Stimulated activated effector memory CD8-positive, alpha-beta T cell treated with anti-CD3 and anti-CD28 coated beads, Interleukin-12 subunit alpha, Interleukin-12 subunit beta, amount 100 ng/mL, for 72 hours (primary cell): ENCODE measurements around the gene MYO5B.

Experiments used
- ATAC-seq: fragments of 150-1000 bp; cut with Tn5 transposase; 2 replicates; pipeline ENCODE4 v1.10.0; 2021
- DNase-seq, 2 donors: peaks; one replicate each; pipeline ENCODE4 v3.0.0; 2021 to 2022; ENCODE audit warnings: low spot score in 2 of 2
- H3K27ac Mint-ChIP-seq: one replicate; pipeline ENCODE4 v1.8.0; 2022; ENCODE audit warnings: mild to moderate bottlenecking, mixed read lengths
- H3K36me3 Mint-ChIP-seq: one replicate; pipeline ENCODE4 v1.8.0; 2022; ENCODE audit warnings: mild to moderate bottlenecking, mixed read lengths
- H3K4me1 Mint-ChIP-seq: one replicate; pipeline ENCODE4 v1.8.0; 2022; ENCODE audit warnings: mixed read lengths
- H3K4me3 Mint-ChIP-seq: one replicate; pipeline ENCODE4 v1.8.0; 2022; ENCODE audit warnings: mild to moderate bottlenecking, mixed read lengths
- H3K9me3 Mint-ChIP-seq: one replicate; pipeline ENCODE4 v1.8.0; 2022; ENCODE audit warnings: mixed read lengths

MYO5B gene

DNA sequence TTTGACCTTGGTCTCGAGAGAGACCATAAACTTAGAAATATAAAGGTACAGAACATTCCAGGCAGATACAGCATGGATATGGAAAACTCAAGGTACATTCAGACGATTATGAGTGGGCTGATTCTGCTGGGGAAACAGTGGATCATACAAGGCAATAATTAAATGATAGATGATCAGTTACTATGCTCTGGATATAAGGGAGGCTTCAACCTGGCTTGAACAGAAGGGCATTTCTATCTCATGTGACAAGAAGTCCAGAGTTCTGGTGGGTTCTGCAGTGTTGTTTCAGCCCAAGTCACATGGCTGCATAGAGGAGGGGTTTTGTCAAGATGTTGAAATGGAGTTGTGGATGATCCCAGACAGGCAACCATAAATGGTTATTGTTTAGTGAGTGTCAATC, 23.5 kb downstream of the MYO5B start:
- no peaks in the 10 kb centered on the region for H3K9me3 Mint-ChIP-seq
- no peak for ATAC-seq
- H3K4me1 Mint-ChIP-seq, result no peaks in the 10 kb centered on the region
- H3K4me3 Mint-ChIP-seq, result no peak overlapping the region
- no peak overlapping the region for H3K27ac Mint-ChIP-seq
- H3K36me3 Mint-ChIP-seq, result no peaks in the 10 kb centered on the region
- no peak for DNase-seq

DNA sequence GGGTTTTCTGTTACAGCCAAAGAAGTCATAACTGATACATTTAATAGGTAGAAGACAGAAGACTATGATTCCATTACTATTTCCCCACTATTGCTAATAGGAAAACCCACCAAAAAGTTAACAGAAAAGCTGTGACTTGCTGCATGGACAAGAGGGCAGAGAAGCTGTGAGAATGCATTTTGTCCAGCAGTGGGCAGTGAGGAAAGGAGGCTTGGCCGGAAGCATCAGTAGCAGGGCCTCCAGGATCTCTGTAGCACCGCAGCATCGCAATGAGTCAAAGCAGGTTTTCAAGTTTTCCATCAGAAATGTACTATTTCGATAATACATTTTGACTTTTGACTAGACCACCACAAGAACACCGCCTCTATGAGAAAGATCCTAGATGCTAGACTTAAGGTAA, 24.9 kb downstream of the MYO5B start:
- ATAC-seq (no peak), DNase-seq (no peak)
- no peaks in the 10 kb centered on the region for H3K36me3 Mint-ChIP-seq
- H3K27ac Mint-ChIP-seq, result no peak overlapping the region
- H3K9me3 Mint-ChIP-seq, result no peaks in the 10 kb centered on the region
- no peak overlapping the region for H3K4me3 Mint-ChIP-seq
- H3K4me1 Mint-ChIP-seq, result no peaks in the 10 kb centered on the region

DNA sequence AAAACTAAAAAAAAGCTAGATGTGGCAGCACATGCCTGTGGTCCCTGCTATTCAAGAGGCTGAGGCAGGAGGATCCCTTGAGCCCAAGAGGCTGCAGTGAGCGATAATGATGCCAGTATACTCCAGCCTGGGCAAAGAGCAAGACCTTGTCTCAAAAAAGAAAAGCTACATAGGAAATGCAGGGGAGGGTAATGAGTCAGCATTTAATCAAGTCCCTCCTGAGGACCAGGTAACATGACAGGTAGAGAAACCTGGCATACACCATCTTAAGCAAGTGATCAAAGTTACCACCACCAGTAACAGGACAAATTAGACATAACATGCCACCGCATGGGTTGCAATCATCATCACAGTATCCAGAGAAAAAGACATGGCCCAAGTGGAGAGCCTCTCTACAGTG, 25.8 kb downstream of the MYO5B start:
- ATAC-seq (no peak), DNase-seq (no peak)
- H3K4me1 Mint-ChIP-seq, result no peaks in the 10 kb centered on the region
- H3K36me3 Mint-ChIP-seq, result no peaks in the 10 kb centered on the region
- H3K9me3 Mint-ChIP-seq, result no peaks in the 10 kb centered on the region
- no peak overlapping the region for H3K27ac Mint-ChIP-seq
- H3K4me3 Mint-ChIP-seq, result no peak overlapping the region

DNA sequence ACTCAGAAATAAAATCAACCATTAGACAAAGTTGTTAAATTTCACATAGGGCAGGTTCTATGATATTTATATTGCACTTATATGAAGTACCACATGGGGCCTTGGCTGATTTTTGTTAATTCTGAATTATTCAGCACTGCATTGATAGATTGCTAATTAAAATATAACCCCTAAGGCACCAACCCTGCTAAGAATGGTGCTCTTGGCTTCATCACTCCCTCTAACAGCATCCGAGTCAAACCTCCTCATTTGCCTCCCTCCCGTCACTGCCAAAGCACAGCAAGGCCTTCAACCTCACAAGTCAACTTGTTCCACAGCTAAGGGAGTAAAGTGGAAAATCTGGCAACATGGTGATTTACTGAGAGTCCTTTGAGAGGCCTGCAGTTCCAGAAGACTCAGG, 27.0 kb downstream of the MYO5B start:
- ATAC-seq, result no peak
- no peak overlapping the region for H3K27ac Mint-ChIP-seq

DNA sequence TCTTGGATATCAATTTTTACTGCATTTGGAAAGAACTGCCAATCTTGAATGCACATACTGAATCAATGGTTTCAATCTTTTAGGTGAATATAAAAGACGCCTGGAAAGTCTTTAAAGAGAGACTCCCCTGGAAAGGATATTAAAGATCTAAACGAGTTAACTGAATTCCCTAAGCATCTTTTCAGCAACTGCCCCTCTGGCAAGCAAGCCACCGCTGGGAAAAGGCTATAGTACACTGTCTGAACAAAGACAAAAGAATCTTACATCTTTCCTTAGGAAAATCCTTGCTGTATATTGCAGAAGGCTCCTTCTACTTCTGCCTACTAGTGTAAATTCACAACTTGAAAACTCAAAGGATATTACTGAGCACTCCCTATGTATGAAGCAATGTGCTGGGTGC, 28.0 kb downstream of the MYO5B start:
- Mint-ChIP-seq H3K27ac (no peak overlapping the region), H3K4me1 (no peaks in the 10 kb centered on the region), H3K36me3 (no peaks in the 10 kb centered on the region), H3K4me3 (no peak overlapping the region), H3K9me3 (no peaks in the 10 kb centered on the region)
- no peak for ATAC-seq
- no peak for DNase-seq

More for the DNA sequence above, 27.0 kb downstream of the MYO5B start:
- Mint-ChIP-seq H3K36me3 (no peaks in the 10 kb centered on the region), H3K4me1 (no peaks in the 10 kb centered on the region), H3K9me3 (no peaks in the 10 kb centered on the region), H3K4me3 (no peak overlapping the region)
- no peak for DNase-seq

DNA sequence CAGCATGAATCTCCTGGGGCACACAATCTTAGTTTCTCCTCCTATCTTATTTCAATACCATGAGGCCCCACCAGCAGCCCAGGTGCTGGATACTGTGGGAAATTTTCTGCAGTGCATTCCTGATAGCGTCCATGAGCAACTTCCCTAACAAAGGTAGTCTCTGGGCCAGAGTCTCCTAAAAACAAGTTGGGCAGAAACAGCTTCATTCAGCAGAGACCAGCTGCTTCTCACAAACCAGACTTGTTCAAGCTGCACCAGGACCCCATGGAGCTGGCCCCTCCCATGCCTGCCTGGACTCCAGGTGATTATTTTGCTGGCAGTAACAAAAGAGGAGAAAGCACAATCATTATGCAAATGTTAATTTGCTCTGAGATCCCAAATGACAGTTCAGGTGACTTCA, 31.4 kb downstream of the MYO5B start:
- H3K9me3 Mint-ChIP-seq, result no peaks in the 10 kb centered on the region
- ATAC-seq, result no peak

DNA sequence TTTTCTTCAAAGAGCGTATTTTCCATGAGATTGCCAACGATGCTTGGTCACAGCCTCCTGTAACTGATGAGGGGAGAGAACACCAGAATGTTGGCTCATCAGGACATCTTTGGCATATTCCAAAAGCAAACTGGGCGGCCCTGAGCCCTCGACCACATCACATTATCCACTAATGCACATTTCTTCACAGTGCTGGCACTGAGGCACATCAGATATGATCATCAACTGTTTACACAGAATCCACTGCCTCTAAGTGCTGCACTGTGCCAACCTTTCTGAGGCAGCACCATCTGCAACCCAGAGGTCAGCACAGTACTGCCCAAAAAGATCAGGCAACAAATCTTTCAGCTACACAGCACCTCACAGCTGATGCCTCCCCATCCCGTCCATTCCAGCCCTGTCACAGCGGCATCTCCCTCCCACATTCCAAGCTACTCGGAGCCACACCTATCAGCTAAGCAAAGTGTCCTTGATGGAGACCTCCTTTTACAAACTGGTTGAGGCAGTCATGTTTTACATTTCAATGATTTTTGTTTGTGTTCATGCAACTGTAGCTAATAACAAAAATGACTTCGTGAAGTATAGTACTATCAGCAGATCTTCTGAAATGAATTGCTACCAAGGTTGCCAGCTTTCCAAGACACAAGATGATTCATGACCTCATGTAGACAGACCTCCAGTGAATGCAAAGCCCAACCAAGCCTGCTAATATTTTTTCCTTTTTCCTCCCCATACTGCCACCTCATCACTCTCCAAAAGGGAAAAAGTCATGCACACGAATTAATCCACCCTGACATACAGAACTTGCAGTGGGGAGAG, 32.3 kb downstream of the MYO5B start:
- Mint-ChIP-seq H3K27ac (no peak overlapping the region), H3K4me3 (no peak overlapping the region), H3K4me1 (no peaks in the 10 kb centered on the region), H3K9me3 (no peaks in the 10 kb centered on the region), H3K36me3 (no peaks in the 10 kb centered on the region)
- ATAC-seq (no peak), DNase-seq (no peak)

More for the DNA sequence above, 31.4 kb downstream of the MYO5B start:
- H3K27ac Mint-ChIP-seq, result no peak overlapping the region
- H3K4me1 Mint-ChIP-seq, result no peaks in the 10 kb centered on the region
- no peak for DNase-seq
- no peak overlapping the region for H3K4me3 Mint-ChIP-seq
- no peaks in the 10 kb centered on the region for H3K36me3 Mint-ChIP-seq

DNA sequence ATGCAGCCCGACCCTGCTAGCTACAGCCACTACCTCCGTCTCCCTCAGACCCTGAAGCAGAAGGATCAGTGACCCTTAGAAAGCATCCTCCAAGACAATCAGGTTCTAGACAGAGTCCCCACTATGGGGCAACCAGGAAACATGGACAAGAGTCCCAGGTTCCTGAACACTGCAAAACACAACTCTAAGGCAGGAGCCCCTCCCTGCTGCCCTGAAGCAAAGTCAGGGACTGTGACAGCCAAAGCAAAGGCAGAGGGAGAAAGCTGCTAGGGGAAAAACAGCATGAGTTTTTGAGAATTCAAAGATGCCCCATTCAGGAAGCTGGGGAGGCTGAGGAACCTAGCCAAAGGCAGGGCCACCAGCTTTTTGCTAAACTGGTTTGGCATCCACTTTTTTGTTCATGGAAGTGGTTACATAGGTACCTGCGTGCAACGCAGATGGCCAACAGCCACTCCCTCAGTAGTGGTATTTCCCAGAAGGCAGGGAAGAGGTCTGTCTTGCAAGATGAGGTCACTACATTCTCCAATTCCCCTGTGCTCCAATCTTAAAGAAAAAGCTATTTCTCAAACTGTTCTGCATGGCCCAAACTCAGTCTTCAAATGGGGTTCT, 33.2 kb downstream of the MYO5B start:
- Mint-ChIP-seq H3K9me3 (no peaks in the 10 kb centered on the region), H3K4me3 (no peak overlapping the region), H3K4me1 (no peaks in the 10 kb centered on the region), H3K27ac (no peak overlapping the region), H3K36me3 (no peaks in the 10 kb centered on the region)
- DNase-seq, result no peak
- no peak for ATAC-seq

DNA sequence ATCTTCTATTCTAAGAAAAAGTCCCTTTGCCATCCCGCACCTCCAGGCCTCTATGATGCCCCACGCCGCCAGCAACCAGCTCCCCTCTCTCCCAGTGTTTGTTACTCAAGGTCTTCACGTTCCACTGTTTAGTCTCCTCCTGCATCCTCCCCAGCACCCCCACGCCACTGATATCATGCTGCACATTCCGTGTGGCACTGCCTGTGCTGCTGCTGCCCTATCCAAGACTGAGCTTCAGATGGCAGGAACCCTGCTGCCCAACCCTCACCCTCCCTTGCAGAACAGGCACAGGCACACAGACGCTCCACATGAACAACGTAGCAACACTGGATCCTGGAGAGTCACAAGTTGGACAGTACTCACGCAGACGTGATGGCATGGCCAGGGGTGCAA, 35.3 kb downstream of the MYO5B start:
- H3K4me1 Mint-ChIP-seq, result no peaks in the 10 kb centered on the region
- ATAC-seq (peak; percentile 15), DNase-seq (no peak)
- no peaks in the 10 kb centered on the region for H3K36me3 Mint-ChIP-seq
- H3K4me3 Mint-ChIP-seq, result no peak overlapping the region
- no peaks in the 10 kb centered on the region for H3K9me3 Mint-ChIP-seq
- H3K27ac Mint-ChIP-seq, result no peak overlapping the region

DNA sequence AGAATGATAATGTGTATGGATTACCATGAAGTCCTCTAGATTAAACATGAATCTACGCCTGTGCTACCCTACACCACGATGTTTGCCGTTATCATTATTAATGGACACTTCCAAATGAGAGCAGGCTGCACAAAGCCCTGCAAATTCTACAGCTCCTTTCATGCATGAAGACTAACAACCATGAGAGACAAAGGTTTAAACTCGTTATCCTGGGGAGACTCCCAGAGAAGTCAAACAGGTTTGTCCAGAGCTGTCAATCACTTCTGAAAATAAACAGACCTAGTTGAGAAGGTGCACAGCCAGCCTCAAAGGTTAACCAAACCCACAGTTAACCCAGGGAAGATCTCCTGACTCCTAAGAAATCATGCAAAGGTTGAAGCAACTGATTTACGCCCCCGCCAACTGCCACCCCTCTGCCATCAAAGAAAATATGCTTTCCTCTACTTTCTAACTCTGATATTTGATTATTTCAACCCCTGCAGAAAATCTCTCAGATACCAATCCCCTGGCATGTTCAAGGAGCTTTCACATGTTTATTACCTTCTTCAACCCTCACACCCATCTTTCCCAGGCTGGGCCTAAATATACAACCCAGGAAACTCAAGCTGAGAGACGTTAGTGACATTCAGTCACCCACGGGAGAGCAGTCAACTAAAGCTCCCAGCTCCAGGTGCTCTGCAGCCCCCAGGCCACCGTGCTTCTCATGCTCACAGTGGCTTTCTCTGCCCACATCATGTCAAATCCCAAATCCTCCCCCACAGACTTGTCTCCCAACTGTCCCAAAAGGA, 35.9 kb downstream of the MYO5B start:
- DNase-seq (no peak), ATAC-seq (no peak)
- Mint-ChIP-seq H3K9me3 (no peaks in the 10 kb centered on the region), H3K36me3 (no peaks in the 10 kb centered on the region), H3K27ac (no peak overlapping the region), H3K4me3 (no peak overlapping the region), H3K4me1 (no peaks in the 10 kb centered on the region)

DNA sequence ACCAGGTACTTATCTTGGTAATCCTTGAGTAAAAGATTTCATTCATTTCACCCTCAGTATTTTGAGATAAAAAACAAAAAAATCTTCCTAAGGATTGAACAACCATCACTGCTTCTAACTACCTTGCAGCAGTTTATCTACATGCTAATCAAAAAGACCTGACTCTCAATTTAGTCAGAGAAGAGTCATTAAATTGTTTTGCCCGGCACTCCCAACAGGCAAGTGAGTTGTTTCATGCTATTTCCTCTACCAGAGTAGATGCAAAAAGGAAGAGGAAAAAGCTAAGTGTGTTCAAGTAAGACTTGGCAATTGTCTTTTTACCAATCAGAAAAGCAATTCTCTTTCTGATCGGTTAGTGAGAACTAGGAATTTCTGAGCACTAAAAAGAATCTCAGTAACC, 39.5 kb downstream of the MYO5B start:
- Mint-ChIP-seq H3K4me1 (no peaks in the 10 kb centered on the region), H3K4me3 (no peak overlapping the region), H3K9me3 (no peaks in the 10 kb centered on the region), H3K36me3 (no peaks in the 10 kb centered on the region), H3K27ac (no peak overlapping the region)
- no peak for DNase-seq
- ATAC-seq, result no peak

DNA sequence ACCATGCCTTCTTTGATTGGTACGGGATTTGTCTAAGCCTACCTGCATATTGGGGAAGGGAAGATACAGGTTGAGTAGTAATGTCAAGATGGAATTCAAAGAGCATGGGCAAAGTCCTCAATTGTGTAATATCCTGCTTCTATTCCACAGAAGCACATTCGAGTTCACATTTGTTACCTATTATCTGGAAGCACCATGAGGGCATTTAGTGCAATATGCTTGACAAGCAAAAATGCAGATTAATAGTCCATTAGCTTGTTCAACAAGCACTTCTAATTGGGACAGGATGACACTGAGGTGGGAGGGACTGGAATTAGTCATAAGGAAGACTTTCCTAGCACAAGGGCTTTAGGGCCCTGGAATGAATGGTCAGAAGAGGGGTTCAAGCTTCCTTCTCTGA, 40.5 kb downstream of the MYO5B start:
- Mint-ChIP-seq H3K27ac (no peak overlapping the region), H3K36me3 (no peaks in the 10 kb centered on the region), H3K4me3 (no peak overlapping the region), H3K4me1 (no peaks in the 10 kb centered on the region), H3K9me3 (no peaks in the 10 kb centered on the region)
- ATAC-seq, result no peak
- DNase-seq, result no peak

DNA sequence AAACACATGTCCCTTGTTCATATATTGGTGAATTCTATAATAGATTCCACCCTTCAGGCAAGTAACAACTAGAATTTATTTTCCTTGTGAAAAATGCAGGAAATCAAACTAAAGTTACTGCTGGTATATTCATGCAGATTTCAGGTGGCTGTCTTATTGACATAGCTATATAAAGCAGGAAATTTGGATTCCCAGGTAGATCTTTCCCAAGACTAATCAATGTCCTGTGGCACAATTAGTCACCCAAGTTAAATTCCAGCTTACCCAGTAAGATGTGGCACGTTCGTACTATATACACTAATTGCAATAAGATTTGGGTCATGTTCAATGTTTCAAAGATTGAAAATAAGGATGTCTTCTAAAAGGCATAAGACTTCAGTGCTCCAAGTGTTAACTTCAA, 42.0 kb downstream of the MYO5B start:
- ATAC-seq (no peak), DNase-seq (no peak)
- no peaks in the 10 kb centered on the region for H3K4me1 Mint-ChIP-seq
- no peak overlapping the region for H3K4me3 Mint-ChIP-seq
- H3K36me3 Mint-ChIP-seq, result no peaks in the 10 kb centered on the region
- no peaks in the 10 kb centered on the region for H3K9me3 Mint-ChIP-seq
- no peak overlapping the region for H3K27ac Mint-ChIP-seq

DNA sequence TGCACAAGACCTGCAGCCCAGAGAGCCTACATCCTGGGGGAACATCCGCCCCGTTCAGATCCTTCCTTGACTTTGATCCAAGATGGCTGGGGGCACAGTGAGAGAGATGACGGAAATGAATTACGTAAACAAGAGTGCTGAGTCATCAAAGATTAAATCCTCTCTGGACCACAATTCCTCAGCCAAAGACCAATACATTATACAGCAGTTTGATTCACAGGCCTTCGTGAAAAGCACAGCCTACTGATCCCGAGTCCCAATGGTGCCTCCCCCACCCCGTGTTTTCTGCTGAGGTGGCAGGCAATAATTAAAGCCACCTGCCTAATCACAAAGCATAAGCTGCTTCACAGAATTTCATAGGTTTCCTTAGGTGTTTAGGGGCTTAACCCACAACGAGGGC, 43.0 kb downstream of the MYO5B start:
- H3K36me3 Mint-ChIP-seq, result no peaks in the 10 kb centered on the region
- DNase-seq (no peak), ATAC-seq (no peak)
- H3K4me3 Mint-ChIP-seq, result no peak overlapping the region
- H3K27ac Mint-ChIP-seq, result no peak overlapping the region
- H3K9me3 Mint-ChIP-seq, result no peaks in the 10 kb centered on the region
- H3K4me1 Mint-ChIP-seq, result no peaks in the 10 kb centered on the region

DNA sequence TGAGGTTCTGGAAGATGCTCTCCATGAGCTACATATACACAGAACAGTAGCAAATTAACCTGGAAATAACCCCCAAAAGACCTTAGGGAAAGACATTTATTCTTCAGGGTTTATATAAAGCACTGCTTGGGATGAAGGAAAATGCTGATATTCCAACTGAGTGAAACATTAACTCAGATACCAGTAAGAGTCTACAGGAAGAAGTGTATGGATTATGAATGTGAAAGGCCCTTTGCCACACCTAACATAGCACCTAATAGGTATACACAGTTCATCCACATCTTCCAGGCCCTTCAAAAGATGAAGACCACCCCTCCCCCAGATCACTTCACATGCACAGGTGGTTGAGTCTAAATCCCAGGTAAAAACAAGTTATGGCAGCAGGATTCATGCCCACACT, 50.4 kb downstream of the MYO5B start:
- no peak overlapping the region for H3K27ac Mint-ChIP-seq
- H3K36me3 Mint-ChIP-seq, result no peaks in the 10 kb centered on the region

DNA sequence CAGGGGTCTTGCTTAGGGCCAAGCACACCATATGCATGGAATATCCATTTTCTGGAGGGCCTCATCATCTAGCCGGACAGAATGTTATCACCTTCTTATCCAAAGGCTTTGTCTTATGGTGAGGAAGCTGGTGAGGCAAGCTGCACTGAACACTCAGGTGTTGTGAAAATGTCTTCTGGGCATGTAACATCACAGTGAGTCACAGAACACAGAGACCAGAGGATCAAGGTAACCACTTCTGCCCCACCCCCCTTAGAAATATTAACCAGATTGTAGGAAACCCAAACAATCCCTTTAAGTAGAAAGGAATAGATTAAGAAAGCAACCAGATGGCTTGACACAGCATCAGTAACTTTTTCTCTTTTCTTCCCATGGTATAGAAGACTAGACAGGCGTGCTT, 51.1 kb downstream of the MYO5B start:
- Mint-ChIP-seq H3K4me1 (no peaks in the 10 kb centered on the region), H3K4me3 (no peak overlapping the region), H3K27ac (no peak overlapping the region), H3K36me3 (no peaks in the 10 kb centered on the region), H3K9me3 (no peaks in the 10 kb centered on the region)
- ATAC-seq (no peak), DNase-seq (no peak)

More for the DNA sequence above, 50.4 kb downstream of the MYO5B start:
- Mint-ChIP-seq H3K4me1 (no peaks in the 10 kb centered on the region), H3K9me3 (no peaks in the 10 kb centered on the region), H3K4me3 (no peak overlapping the region)
- no peak for DNase-seq
- ATAC-seq, result no peak
